Embryonic facial prominence (tissue), 1 donor: ENCODE data around the gene ANKRD7.
"Not testable (repeated sequence)": the region's sequence is repeated elsewhere in the genome, so short reads cannot be mapped to it uniquely, and the experiment has no call there.

Source experiments
- DNase-seq: peaks from one replicate; pipeline ENCODE4 v3.0.0-alpha.2; 2016; ENCODE audit errors: extremely low spot score

Gene ANKRD7

DNA sequence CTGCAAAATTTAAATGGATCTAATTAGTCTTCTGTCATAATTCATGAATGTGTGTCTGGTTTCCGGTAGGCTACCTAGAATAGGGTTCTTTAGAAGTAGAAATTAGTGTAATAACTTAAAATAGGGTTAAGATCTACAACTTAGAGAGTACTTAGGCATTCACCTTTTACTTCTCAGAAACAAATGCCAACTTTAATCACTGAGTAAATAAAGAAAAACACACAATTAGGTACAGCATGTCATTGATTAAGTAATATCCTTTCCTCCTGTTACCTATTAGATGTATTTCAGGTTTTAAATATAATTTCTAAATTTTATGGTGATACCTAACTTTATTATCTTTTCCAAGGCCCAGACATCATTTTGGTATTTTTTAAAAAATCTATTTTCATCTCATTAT, 9.3 kb downstream of the ANKRD7 start:
- DNase-seq = no peak

DNA sequence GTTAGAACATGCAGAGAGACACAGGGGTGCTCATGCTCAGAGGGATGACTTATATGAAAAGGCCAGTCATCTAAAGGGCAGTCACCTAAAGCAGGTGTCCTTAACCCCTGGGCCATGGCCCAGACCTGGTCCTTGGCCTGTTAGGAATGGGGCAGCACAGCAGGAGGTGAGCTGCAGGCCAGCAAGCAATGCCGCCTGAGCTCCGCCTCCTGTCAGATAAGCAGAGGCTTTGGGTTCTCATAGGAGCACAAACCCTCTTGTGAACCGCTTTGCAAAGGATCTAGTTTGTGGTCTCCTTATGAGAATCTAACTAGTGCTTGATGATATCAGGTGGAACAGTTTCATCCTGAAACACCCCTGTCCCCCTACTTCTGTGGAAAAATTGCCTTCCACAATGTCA, 14.5 kb downstream of the ANKRD7 start:
- no peak for DNase-seq

DNA sequence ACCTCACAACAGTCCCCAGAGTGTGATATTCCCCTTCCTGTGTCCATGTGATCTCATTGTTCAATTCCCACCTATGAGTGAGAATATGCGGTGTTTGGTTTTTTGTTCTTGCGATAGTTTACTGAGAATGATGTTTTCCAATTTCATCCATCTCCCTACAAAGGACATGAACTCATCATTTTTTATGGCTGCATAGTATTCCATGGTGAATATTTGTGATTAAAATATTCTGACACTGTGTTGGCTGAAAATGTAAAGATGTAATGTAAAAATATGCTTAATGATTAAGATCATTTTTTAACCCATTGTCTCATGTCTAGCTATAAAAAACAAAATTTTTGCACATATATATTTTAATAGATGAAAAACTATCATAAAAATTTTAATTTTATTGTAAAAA, 15.8 kb downstream of the ANKRD7 start:
- not testable (repeated sequence) for DNase-seq

GRCh38 chr7:118243695-118244094, 19.2 kb downstream of the ANKRD7 start:
- DNase-seq = no peak

- DNase-seq = no peak
Observed at GRCh38 chr7:118245267-118246040, 20.9 kb downstream of the ANKRD7 start.

DNA sequence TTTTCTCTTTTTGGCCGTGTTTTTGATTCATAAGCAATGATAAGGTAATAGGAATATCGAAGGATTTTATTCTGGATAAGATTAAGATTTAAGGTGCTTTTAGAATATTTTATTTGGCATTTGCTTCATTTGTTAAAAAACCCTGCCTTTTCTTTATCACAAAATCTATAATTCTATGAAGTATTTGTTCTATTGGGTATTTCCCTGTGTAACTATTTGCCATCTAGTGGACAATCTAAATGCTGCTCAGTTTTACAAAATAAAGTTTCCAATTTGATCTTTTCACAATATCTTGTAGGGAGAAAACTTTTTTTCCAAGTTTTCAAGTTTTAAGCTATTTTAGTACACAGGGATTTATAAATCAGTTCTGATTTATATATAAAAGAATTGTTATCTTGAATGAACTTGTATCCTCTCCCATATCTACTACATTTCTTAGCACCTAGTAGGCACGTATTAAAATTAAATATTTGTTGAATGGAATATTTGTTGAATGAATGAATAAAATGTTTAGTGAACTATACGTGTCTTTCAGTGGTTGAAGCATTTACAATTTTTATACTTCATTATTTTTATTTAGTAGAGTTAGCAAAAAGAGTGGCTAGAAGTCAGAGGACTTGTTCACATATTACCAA, 26.5 kb downstream of the ANKRD7 start:
- DNase-seq = no peak

- no peak for DNase-seq
Observed at GRCh38 chr7:118252087-118252486, 27.6 kb downstream of the ANKRD7 start.

GRCh38 chr7:118259115-118259514, 34.6 kb downstream of the ANKRD7 start:
- DNase-seq = no peak

DNA sequence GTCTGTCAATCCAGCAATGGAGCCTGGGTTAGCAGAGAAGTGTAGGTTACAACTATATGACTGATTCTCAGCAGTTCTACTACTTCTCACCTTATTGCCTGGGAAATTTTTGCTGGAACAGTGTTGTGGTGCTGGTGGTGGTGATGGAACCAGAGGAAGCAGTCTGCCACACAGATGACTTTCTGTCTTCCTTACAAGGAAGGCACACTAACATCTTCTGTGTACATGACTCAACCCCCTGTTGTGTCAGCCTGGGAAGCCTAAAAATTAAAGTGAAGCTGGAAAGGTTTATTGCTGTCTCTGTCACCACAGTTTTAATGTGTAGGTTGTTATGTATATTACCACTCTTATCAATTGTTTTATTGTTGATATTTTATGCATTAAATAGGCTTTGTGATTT, 40.3 kb downstream of the ANKRD7 start:
- DNase-seq = no peak

- no peak for DNase-seq
Observed at GRCh38 chr7:118280319-118281012, 56.0 kb downstream of the ANKRD7 start.

GRCh38 chr7:118281196-118281595, 56.7 kb downstream of the ANKRD7 start:
- no peak for DNase-seq

DNA sequence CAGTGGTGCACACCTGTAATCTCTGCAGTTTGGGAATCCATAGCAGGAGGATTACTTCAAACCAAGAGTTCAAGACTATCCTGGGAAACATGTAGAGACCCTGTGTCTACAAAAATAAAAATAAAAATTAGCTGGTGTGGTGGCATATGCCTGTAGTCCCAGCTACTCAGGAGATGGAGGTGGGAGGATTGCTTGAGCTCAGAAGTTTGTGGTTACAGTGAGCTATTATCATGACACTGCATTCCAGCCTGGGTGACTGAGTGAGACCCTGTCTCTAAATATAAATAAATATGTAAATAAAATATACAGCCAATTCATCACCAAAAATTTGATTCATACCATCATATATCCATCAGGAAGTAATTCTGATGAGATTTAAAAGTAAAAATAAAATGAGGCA, 60.9 kb downstream of the ANKRD7 start:
- DNase-seq = no peak

GRCh38 chr7:118286131-118286530, 61.6 kb downstream of the ANKRD7 start:
- no peak for DNase-seq

GRCh38 chr7:118288098-118288497, 63.6 kb downstream of the ANKRD7 start:
- no peak for DNase-seq

DNA sequence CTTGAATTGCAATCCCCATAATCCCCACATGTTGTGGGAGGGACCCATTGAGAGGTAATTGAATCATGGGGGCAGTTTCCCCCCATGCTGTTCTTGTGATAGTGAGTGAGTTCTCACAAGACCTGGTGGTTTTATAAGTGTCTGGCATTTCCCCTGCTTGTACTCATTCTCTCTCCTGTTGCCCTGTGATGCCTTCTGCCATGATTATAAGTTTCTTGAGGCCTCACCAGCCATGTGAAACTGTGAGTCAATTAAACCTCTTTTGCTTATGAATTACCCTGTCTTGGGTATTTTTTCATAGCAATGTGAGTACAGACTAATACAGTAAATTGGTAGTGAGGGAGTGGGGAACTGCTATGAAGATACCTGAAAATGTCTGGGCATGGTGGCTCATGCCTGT, 65.0 kb downstream of the ANKRD7 start:
- DNase-seq = no peak
